ENCODE measurements around the gene PDXK. TPM values are rescaled to one million over a fixed set of nuclear protein-coding genes. Genes with fewer than 3 reads are reported as not detected.
A peak's percentile ranks its signal among the peaks of the same experiment; 100 is the strongest.

PDXK gene
- total and polyA plus RNA-seq, 9 of the 15 experiments (the other 6 are each of a cell fraction or from before 2014, with no cell fraction given), result 5.6 to 162 (median 76.5) TPM

GRCh38 chr21:43767498-43767983 is 48.6 kb downstream of the PDXK start (continued):
- TF ChIP-seq ZBTB43 (CRISPR knock-in tag; IDR thresholded peaks at IDR 0.05), result 0 out of 2 replicates have a peak, but pooled peaks have one; percentile 36
- TF ChIP-seq CEBPG (CRISPR knock-in tag; IDR thresholded peaks at IDR 0.05), result no peak
- no peak for TF ChIP-seq CEBPG (tag; conservative IDR thresholded peaks at IDR 0.05 in 1 of 2, IDR thresholded peaks at IDR 0.05 in 1 of 2)

- H4K20me1 ChIP-seq (replicated peaks; ENCODE audit: control insufficient read depth, insufficient read depth, low read length), result no peaks in the 10 kb centered on the region
- peak overlapping the region; percentile 94 for H2AFZ ChIP-seq (ENCODE audit: low read depth, low read length)
- H3K27ac ChIP-seq (ENCODE audit: extremely low read depth, low read depth, low read length), result peak overlapping the region; percentile 91
- peaks cover 33 to 63% of the 10 kb centered on the region in 2 experiments for H3K4me1 ChIP-seq (replicated peaks in 1 of 2; ENCODE audit: control insufficient read depth in 2 of 2, insufficient read depth in 2 of 2, low read length in 2 of 2)
- FAIRE-seq, result peak; percentile 95
- no peak overlapping the region for H3K4me3 ChIP-seq
- intact Hi-C loops (cut with micrococcal nuclease), result no loop called here
- peak overlapping the region; percentile 66 for H3K4me2 ChIP-seq (ENCODE audit: insufficient read depth, low read length)
- peak; percentile 91 for ATAC-seq
- ChIA-PET POLR2A (interaction anchor here (0.6 to 1.6 kb wide), 10 partner anchors 10 to 105 kb away, joined by 3 to 10 read pairs (median 4); partner anchors contain the start of gene RRP1), CTCF (ENCODE audit: low intra/inter-chr PET ratio) (no interaction called here)
- no peaks in the 10 kb centered on the region for H3K79me2 ChIP-seq (ENCODE audit: control insufficient read depth, insufficient read depth, low read length)
- no peaks in the 10 kb centered on the region for H3K27me3 ChIP-seq (ENCODE audit: control insufficient read depth in 2 of 2, insufficient read depth in 2 of 2, low read length in 2 of 2)
- BruUV-seq (replicated peaks), result no TSS peak
- DNase-seq (ENCODE audit: extremely low read depth in 1 of 4, low spot score in 3 of 4), result peak; percentile 80 to 96 (median 86)
- WGBS (ENCODE audit: insufficient coverage, low coverage, missing lambda C conversion rate), result 13% methylated on average over 34 of the region's 34 CpGs
- H3K9me1 ChIP-seq (ENCODE audit: control insufficient read depth, insufficient read depth, low read length), result peaks cover 8% of the 10 kb centered on the region
- in situ Hi-C loops (cut with MboI), result no loop called here
- no peaks in the 10 kb centered on the region for H3K9me3 ChIP-seq (replicated peaks; ENCODE audit: control insufficient read depth, insufficient read depth, low read depth, low read length)
- peaks cover 18% of the 10 kb centered on the region; the same call in 2 of the 3 replicates for H3K36me3 ChIP-seq (ENCODE audit: control insufficient read depth, insufficient read depth, low read length)
- H3K9ac ChIP-seq (ENCODE audit: insufficient read depth in 1 of 2, low read depth in 2 of 2, low read length in 2 of 2), result peak overlapping the region; percentile 76 to 87
- TF ChIP-seq NUFIP1 (IDR thresholded peaks at IDR 0.05; ENCODE audit: partially characterized antibody), result no peak
- TF ChIP-seq ZNF143 (CRISPR knock-in tag; IDR thresholded peaks at IDR 0.05), result peak; percentile 63
- no peak for TF ChIP-seq ZNF140 (CRISPR knock-in tag; IDR thresholded peaks at IDR 0.05)
- TF ChIP-seq E4F1 (CRISPR knock-in tag; IDR thresholded peaks at IDR 0.05; ENCODE audit: borderline replicate concordance), result no peak
- peak; percentile 99 for TF ChIP-seq NFE2 (IDR thresholded peaks at IDR 0.05; ENCODE audit: low read depth)
- no peak for TF ChIP-seq SETDB1 (IDR thresholded peaks at IDR 0.05; ENCODE audit: low read length)
- peak; percentile 9; the same call in 1 of the 2 replicates for TF ChIP-seq IRF9 (tag; IDR thresholded peaks at IDR 0.05)
- TF ChIP-seq ARID3B (CRISPR knock-in tag; IDR thresholded peaks at IDR 0.05; ENCODE audit: borderline replicate concordance), result peak; percentile 8; the same call in 1 of the 2 replicates
- peak; percentile 66; the same call in 1 of the 2 replicates for TF ChIP-seq BRD4 (IDR thresholded peaks at IDR 0.05)
- peak; percentile 90 for TF ChIP-seq RNF2 (IDR thresholded peaks at IDR 0.05)
Observed at GRCh38 chr21:43767984-43768867, 49.3 kb downstream of the PDXK start.

Measured in K562 (cell line).